HepG2 (cell line): ENCODE results near the gene SLC50A1. TPM values are rescaled to one million over a fixed set of nuclear protein-coding genes. Genes with fewer than 3 reads are reported as not detected.

ENCODE experiments used
- ARHGAP35 ChIP-seq: sonication (generic); formaldehyde crosslinking; IDR thresholded peaks from 2 replicates; pipeline ENCODE4 v1.9.0; 2022; ENCODE audit warnings: mild to moderate bottlenecking, inconsistent platforms, moderate library complexity, missing genetic modification reagents, borderline replicate concordance
- CAMTA2 ChIP-seq: sonication (generic); formaldehyde crosslinking; IDR thresholded peaks from 2 replicates; pipeline ENCODE4 v1.4.0; 2020; ENCODE audit warnings: mild to moderate bottlenecking, missing genetic modification reagents, borderline replicate concordance
- GLI4 ChIP-seq: sonication (generic); formaldehyde crosslinking; IDR thresholded peaks from 2 replicates; pipeline ENCODE4 v1.5.1; 2020; ENCODE audit warnings: missing genetic modification reagents, mild to moderate bottlenecking, moderate library complexity, borderline replicate concordance
- HDAC2 ChIP-seq: sonication (generic); formaldehyde crosslinking; IDR thresholded peaks from 2 replicates; pipeline ENCODE4 v1.4.0; 2020; ENCODE audit warnings: missing genetic modification reagents
- MIER3 ChIP-seq: IDR thresholded peaks from 2 replicates; pipeline ENCODE4 v1.6.1; 2016; ENCODE audit warnings: missing compliant biosample characterization, borderline replicate concordance
- NRL ChIP-seq: sonication (generic); formaldehyde crosslinking; IDR thresholded peaks from 2 replicates; pipeline ENCODE4 v1.5.0; 2020; ENCODE audit warnings: missing genetic modification reagents, mild to moderate bottlenecking, moderate library complexity, borderline replicate concordance
- THAP7 ChIP-seq: sonication (generic); formaldehyde crosslinking; IDR thresholded peaks from 2 replicates; pipeline ENCODE4 v1.8.1; 2023; ENCODE audit warnings: mild to moderate bottlenecking, missing genetic modification reagents
- ZNF296 ChIP-seq: sonication (generic); formaldehyde crosslinking; conservative IDR thresholded peaks from 2 replicates; pipeline ENCODE4 v1.5.0; 2020; ENCODE audit warnings: mild to moderate bottlenecking, missing genetic modification reagents
- ZNF329 ChIP-seq: sonication (generic); formaldehyde crosslinking; IDR thresholded peaks from 2 replicates; pipeline ENCODE4 v1.9.0; 2021; ENCODE audit warnings: low read depth, mild to moderate bottlenecking, missing genetic modification reagents
- ZNF569 ChIP-seq: sonication (generic); formaldehyde crosslinking; IDR thresholded peaks from 2 replicates; pipeline ENCODE4 v1.5.0; 2020; ENCODE audit warnings: mild to moderate bottlenecking, missing genetic modification reagents, moderate library complexity, borderline replicate concordance
- ZNF687 ChIP-seq: sonication (generic); formaldehyde crosslinking; IDR thresholded peaks from 2 replicates; pipeline ENCODE4 v1.5.1; 2020; ENCODE audit warnings: mild to moderate bottlenecking, missing genetic modification reagents, moderate library complexity
- polyA plus RNA-seq, 8 experiments: library from polyadenylated mRNA; depleted of rRNA in 3 of 8; stranded (reverse) in 7 of 8; unstranded in 1 of 8; fragments of >200 nt; fragmentation: Illumina TruSeq in 4 of 8; extraction: Trizol in 4 of 8; gene quantifications; 2 replicates each; pipeline versions ENCODE4 v1.2.1 to v1.2.3, GENCODE V29; 2011 to 2016; ENCODE audit warnings: low read depth in 4 of 8, missing spikeins in 1 of 8, mixed read lengths in 1 of 8; ENCODE audit not compliant: insufficient read depth in 1 of 8
- total RNA-seq, 5 experiments: library from RNA; depleted of rRNA; stranded (reverse); fragments of >200 nt; fragmentation: Illumina TruSeq; extraction: Trizol; gene quantifications; 2 replicates each; pipeline ENCODE4 v1.2.3, GENCODE V29; 2016; ENCODE audit warnings: low read depth in 1 of 5
- TF ChIP-seq, protein P1 (sequence below): sonication (generic); formaldehyde crosslinking; IDR thresholded peaks from 2 replicates; pipeline ENCODE4 v1.8.1; 2023; ENCODE audit warnings: mild to moderate bottlenecking, moderate library complexity, missing genetic modification reagents
- TF ChIP-seq, protein P2 (sequence below): sonication (generic); formaldehyde crosslinking; IDR thresholded peaks from 2 replicates; pipeline ENCODE4 v1.5.0; 2020; ENCODE audit warnings: mild to moderate bottlenecking, missing genetic modification reagents
- TF ChIP-seq, protein P3 (sequence below): sonication (generic); formaldehyde crosslinking; IDR thresholded peaks from 2 replicates; pipeline ENCODE4 v1.8.0; 2022; ENCODE audit warnings: missing genetic modification reagents, low read depth, mild to moderate bottlenecking, borderline replicate concordance
- TF ChIP-seq, protein P4 (sequence below): sonication (generic); IDR thresholded peaks from 2 replicates; pipeline ENCODE4 v1.6.1; 2016; ENCODE audit warnings: low read depth, borderline replicate concordance

Gene SLC50A1
- total and polyA plus RNA-seq, 2 of the 13 experiments (the other 11 are each of a cell fraction or from before 2014, with no cell fraction given), result 22.5 to 46.8 TPM

GRCh38 chr1:155140630-155140953, 4.9 kb downstream of the SLC50A1 start (continued):
- TF ChIP-seq ZNF687 (no peak), ZNF569 (no peak), NRL (CRISPR knock-in tag) (0 out of 2 replicates have a peak, but pooled peaks have one; percentile 38), ZNF296 (no peak), CAMTA2 (CRISPR knock-in tag) (0 out of 2 replicates have a peak, but pooled peaks have one; percentile 13), ARHGAP35 (no peak), THAP7 (no peak), GLI4 (0 out of 2 replicates have a peak, but pooled peaks have one; percentile 24), MIER3 (CRISPR knock-in tag) (no peak), ZNF329 (0 out of 2 replicates have a peak, but pooled peaks have one; percentile 16), HDAC2 (CRISPR knock-in tag) (peak; percentile 7; the same call in 1 of the 2 replicates)
- TF ChIP-seq, protein P1, sequence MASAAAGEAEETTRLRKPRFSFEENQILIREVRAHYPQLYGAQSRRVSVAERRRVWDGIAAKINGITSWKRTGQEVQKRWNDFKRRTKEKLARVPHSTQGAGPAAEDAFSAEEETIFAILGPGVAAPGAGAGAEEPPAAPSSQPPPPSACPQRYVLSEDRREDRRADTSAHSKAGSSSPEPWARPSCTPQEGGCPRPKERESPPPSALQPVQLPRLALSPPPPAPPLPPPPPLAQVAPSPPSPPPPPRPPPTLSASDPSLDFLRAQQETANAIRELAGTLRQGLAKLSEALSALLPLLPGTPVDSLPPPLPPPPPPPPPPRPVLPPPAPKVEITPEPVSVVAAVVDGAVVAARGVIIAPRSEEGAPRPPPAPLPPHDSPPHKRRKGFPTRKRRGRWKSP (CRISPR knock-in tag), result no peak
- TF ChIP-seq, protein P2, sequence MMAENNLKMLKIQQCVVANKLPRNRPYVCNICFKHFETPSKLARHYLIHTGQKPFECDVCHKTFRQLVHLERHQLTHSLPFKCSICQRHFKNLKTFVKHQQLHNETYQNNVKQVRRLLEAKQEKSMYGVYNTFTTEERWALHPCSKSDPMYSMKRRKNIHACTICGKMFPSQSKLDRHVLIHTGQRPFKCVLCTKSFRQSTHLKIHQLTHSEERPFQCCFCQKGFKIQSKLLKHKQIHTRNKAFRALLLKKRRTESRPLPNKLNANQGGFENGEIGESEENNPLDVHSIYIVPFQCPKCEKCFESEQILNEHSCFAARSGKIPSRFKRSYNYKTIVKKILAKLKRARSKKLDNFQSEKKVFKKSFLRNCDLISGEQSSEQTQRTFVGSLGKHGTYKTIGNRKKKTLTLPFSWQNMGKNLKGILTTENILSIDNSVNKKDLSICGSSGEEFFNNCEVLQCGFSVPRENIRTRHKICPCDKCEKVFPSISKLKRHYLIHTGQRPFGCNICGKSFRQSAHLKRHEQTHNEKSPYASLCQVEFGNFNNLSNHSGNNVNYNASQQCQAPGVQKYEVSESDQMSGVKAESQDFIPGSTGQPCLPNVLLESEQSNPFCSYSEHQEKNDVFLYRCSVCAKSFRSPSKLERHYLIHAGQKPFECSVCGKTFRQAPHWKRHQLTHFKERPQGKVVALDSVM (CRISPR knock-in tag), result no peak
- TF ChIP-seq, protein P3, sequence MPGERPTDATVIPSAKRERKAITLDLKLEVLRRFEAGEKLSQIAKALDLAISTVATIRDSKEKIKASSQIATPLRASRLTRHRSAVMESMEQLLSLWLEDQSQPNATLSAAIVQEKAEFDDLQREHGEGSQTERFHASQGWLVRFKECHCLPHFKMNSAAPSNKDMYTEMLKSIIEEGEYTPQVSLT (CRISPR knock-in tag), result 0 out of 2 replicates have a peak, but pooled peaks have one; percentile 79
- TF ChIP-seq, protein P4, sequence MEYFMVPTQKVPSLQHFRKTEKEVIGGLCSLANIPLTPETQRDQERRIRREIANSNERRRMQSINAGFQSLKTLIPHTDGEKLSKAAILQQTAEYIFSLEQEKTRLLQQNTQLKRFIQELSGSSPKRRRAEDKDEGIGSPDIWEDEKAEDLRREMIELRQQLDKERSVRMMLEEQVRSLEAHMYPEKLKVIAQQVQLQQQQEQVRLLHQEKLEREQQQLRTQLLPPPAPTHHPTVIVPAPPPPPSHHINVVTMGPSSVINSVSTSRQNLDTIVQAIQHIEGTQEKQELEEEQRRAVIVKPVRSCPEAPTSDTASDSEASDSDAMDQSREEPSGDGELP, result 0 out of 2 replicates have a peak, but pooled peaks have one; percentile 2
